Medulla oblongata (tissue), 1 donor: ENCODE data around the gene RACGAP1.

Experiments used
- DNase-seq: peaks from one replicate; pipeline ENCODE4 v3.0.0-alpha.2; 2015; ENCODE audit errors: extremely low spot score

The RACGAP1 gene

DNA sequence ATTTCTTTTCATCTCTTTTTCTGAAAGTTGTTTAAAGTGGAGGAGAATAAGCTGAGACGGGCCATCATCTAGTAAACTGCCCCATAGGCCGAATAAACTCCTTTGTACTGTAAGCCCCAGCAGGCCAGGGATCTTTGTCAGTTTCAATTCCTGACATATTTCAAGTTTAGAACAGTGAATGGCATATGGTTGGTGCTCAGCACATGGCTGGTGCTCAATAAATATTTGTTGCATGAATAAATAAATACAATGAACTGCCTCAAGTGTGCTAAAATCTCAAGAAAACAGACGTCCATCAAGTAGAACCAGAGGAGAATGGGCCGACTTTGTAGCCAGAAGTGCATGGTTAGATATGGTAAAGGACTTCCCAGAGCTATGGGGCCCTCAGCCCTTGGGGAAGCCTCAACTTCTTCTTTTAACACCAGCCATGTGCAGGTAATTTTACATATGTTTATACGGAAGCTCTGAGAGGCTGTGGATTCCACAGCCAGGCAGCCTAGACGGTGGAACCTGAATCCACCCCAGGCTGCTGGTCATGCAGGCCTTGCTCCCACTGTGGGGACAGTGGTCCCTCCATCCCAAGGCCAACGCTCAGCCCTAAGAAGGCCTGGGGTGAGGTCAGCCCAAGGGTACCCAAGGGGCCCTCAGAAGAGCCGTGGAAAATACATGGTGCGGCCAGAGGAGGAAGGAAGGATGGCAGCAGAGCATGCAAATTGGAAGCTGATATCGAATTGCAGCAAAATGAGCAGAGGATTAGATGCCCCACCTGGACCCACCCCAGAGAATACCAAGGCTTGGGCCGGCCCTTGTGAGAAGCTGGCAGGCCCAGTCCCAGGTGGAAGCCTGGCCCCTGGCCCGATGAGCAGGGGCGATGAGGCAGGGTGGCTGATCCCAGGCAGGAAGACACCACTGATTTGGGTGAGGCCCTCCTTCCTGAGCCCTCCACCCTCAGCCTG lies 83.5 kb downstream of the RACGAP1 start:
- no peak for DNase-seq

DNA sequence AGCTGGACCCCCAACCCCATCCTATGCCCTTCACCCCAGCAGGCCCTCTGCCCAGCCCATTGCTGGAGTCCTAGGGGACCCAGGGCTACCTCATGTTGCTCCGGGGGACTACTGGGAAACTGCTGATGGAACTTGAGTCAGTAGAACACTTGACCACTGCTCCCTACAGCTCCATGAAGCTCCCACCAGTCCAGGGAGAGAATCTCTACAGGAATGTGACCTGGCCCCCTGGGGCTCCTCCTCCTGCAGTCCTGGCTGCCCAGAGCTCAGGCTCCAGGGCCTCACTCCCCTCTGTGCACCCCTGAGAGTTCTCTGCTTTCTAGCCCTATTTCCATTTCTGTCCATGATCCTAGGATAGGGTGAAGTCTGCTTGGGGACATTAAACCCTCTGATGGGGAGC lies 85.6 kb downstream of the RACGAP1 start:
- no peak for DNase-seq

DNA sequence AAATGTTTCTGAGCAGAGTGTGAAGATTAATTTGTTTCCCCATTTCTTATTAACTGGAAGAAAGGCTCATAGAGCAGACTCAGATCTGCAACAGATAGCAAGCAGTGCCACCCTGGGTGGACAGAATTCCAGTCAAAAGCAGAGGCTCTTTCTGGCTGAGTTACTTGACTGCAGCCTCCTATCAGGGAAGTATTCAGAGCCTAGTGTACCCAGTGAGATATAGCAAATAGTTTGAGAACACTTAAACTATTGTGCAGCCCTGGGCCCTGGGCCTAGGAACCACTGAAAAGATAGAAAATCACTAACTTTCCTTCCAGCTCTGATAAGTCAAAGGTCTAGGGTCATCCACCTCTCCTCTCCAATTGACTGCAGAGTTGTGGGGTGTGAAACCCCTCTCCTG lies 86.0 kb downstream of the RACGAP1 start:
- no peak for DNase-seq
